ENCODE results near the gene PKMYT1. TPM values are rescaled to one million over a fixed set of nuclear protein-coding genes. Genes with fewer than 3 reads are reported as not detected.

Gene PKMYT1
- total and polyA plus RNA-seq, 9 of the 15 experiments (the other 6 are each of a cell fraction or from before 2014, with no cell fraction given) = 8.7 to 201 (median 37.8) TPM

DNA sequence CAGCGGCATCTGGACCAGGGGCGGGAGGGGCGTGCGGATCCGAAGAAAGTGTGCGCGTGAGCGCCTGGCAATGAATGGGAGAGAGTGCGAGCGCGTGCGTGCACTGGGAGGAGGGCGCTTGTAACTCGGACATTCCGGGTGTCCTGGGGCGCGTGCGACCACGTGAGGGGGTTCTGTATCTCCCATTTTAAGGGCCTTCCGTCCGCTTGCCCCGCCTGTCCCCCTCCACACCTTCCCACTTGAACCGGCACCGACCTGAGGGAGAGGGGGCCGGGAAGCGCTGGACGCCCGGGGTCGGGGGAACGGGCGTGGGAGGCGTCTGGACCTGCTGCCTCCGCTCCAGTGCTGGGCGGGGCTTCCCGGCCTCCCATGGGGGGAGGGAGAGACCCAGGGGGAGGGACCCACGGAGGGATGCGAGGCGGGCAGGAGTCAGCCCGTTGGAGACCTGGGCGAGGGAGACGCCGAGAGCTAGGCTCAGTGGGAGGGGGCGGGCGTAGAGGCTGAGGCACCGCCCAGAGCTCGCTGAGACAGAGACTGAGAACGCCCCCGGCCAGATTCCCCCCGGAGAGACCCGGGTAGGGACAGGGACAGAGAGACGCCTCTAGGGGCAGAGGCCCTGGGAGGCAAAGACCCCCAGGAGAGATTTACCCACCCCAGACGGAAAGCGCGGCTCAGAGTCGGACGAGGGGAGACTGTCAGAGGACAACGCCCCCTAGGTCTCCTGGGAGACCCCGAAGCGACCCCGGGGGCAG is 16.3 kb downstream of the PKMYT1 start, which contains the start of gene KREMEN2 (continued):
- TF ChIP-seq, protein P1, sequence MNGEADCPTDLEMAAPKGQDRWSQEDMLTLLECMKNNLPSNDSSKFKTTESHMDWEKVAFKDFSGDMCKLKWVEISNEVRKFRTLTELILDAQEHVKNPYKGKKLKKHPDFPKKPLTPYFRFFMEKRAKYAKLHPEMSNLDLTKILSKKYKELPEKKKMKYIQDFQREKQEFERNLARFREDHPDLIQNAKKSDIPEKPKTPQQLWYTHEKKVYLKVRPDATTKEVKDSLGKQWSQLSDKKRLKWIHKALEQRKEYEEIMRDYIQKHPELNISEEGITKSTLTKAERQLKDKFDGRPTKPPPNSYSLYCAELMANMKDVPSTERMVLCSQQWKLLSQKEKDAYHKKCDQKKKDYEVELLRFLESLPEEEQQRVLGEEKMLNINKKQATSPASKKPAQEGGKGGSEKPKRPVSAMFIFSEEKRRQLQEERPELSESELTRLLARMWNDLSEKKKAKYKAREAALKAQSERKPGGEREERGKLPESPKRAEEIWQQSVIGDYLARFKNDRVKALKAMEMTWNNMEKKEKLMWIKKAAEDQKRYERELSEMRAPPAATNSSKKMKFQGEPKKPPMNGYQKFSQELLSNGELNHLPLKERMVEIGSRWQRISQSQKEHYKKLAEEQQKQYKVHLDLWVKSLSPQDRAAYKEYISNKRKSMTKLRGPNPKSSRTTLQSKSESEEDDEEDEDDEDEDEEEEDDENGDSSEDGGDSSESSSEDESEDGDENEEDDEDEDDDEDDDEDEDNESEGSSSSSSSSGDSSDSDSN (IDR thresholded peaks at IDR 0.05; ENCODE audit: borderline replicate concordance in 1 of 2, low read depth in 2 of 2, low read length in 2 of 2) = no peak
- TF ChIP-seq BACH1 (tag; IDR thresholded peaks at IDR 0.05) = no peak
- TF ChIP-seq SP2 (IDR thresholded peaks at IDR 0.05; ENCODE audit: extremely low read depth, low read depth, low read length, poor library complexity, severe bottlenecking) = no peak
- TF ChIP-seq CBX3 (IDR thresholded peaks at IDR 0.05; ENCODE audit: borderline replicate concordance in 1 of 2, low read length in 2 of 2) = no peak
- TF ChIP-seq, protein P2, sequence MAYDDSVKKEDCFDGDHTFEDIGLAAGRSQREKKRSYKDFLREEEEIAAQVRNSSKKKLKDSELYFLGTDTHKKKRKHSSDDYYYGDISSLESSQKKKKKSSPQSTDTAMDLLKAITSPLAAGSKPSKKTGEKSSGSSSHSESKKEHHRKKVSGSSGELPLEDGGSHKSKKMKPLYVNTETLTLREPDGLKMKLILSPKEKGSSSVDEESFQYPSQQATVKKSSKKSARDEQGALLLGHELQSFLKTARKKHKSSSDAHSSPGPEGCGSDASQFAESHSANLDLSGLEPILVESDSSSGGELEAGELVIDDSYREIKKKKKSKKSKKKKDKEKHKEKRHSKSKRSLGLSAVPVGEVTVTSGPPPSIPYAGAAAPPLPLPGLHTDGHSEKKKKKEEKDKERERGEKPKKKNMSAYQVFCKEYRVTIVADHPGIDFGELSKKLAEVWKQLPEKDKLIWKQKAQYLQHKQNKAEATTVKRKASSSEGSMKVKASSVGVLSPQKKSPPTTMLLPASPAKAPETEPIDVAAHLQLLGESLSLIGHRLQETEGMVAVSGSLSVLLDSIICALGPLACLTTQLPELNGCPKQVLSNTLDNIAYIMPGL (CRISPR knock-in tag; IDR thresholded peaks at IDR 0.05) = no peak
- TF ChIP-seq, protein P3, sequence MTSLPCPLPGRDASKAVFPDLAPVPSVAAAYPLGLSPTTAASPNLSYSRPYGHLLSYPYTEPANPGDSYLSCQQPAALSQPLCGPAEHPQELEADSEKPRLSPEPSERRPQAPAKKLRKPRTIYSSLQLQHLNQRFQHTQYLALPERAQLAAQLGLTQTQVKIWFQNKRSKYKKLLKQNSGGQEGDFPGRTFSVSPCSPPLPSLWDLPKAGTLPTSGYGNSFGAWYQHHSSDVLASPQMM (CRISPR knock-in tag; IDR thresholded peaks at IDR 0.05) = no peak
- TF ChIP-seq SIN3B (IDR thresholded peaks at IDR 0.05; ENCODE audit: low read depth) = no peak
- no peak for TF ChIP-seq SRF (CRISPR knock-in tag; IDR thresholded peaks at IDR 0.05)
- TF ChIP-seq ZNF431 (CRISPR knock-in tag; IDR thresholded peaks at IDR 0.05) = no peak
- TF ChIP-seq ZNF507 (tag; conservative IDR thresholded peaks at IDR 0.05) = no peak
- TF ChIP-seq PYGO2 (tag; IDR thresholded peaks at IDR 0.05) = no peak
- no peak for TF ChIP-seq DNMT1 (IDR thresholded peaks at IDR 0.05)
- TF ChIP-seq, protein P4, sequence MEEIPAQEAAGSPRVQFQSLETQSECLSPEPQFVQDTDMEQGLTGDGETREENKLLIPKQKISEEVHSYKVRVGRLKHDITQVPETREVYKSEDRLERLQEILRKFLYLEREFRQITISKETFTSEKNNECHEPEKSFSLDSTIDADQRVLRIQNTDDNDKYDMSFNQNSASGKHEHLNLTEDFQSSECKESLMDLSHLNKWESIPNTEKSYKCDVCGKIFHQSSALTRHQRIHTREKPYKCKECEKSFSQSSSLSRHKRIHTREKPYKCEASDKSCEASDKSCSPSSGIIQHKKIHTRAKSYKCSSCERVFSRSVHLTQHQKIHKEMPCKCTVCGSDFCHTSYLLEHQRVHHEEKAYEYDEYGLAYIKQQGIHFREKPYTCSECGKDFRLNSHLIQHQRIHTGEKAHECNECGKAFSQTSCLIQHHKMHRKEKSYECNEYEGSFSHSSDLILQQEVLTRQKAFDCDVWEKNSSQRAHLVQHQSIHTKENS (CRISPR knock-in tag; IDR thresholded peaks at IDR 0.05) = no peak
- no peak; the same call in 1 of the 2 replicates for TF ChIP-seq CHD2 (IDR thresholded peaks at IDR 0.05; ENCODE audit: low read depth, low read length)
- no peak for TF ChIP-seq NFRKB (IDR thresholded peaks at IDR 0.05; ENCODE audit: low read depth)
- no peak for TF ChIP-seq KAT8 (IDR thresholded peaks at IDR 0.05; ENCODE audit: low read depth)
- no peak for TF ChIP-seq BDP1 (IDR thresholded peaks at IDR 0.05; ENCODE audit: insufficient read depth, insufficient read length)
- TF ChIP-seq HMG20B (CRISPR knock-in tag; IDR thresholded peaks at IDR 0.05) = no peak
- TF ChIP-seq PRPF4 (IDR thresholded peaks at IDR 0.05; ENCODE audit: insufficient read depth, low read depth, low read length, poor library complexity, severe bottlenecking) = no peak
- TF ChIP-seq XRCC3 (IDR thresholded peaks at IDR 0.05) = no peak
- TF ChIP-seq NFIX (CRISPR knock-in tag; IDR thresholded peaks at IDR 0.05; ENCODE audit: low read depth) = no peak
- TF ChIP-seq DACH1 (IDR thresholded peaks at IDR 0.05; ENCODE audit: partially characterized antibody) = no peak
- TF ChIP-seq MCM7 (IDR thresholded peaks at IDR 0.05) = no peak
